GM18517 (cell line): ENCODE data around the gene KLK11.

ENCODE experiments used
- ATAC-seq: cut with Tn5 transposase; IDR thresholded peaks from one replicate; pipeline ENCODE4 v1.9.1; 2021; ENCODE audit warnings: mild to moderate bottlenecking, moderate library complexity; ENCODE audit not compliant: unreplicated experiment

KLK11 gene

GRCh38 chr19:51026554-51026831, at the start of gene KLK11:
Gene KLK11 (minus strand): TSS chr19:51026616. CDS start chr19:51025631, 985 bp downstream.
- ATAC-seq, result no peak

- ATAC-seq, result no peak
Measured at GRCh38 chr19:51075998-51076397, 49.6 kb upstream of the KLK11 start.

DNA sequence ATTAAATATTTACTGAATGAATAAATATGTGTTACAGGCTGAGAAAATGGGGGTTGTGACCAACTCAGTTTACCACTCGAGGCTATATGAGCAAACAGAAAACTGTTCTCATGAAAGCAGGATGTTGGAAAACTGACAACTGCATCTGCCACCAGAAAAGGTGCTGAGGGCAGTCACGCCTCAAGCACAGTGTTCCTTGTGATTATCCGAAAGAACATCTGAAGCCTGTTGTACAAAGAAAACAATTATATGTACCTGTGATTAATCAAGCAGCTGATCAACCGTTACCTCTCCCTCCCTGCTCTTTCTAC, 44.6 kb upstream of the KLK11 start:
- ATAC-seq, result no peak

DNA sequence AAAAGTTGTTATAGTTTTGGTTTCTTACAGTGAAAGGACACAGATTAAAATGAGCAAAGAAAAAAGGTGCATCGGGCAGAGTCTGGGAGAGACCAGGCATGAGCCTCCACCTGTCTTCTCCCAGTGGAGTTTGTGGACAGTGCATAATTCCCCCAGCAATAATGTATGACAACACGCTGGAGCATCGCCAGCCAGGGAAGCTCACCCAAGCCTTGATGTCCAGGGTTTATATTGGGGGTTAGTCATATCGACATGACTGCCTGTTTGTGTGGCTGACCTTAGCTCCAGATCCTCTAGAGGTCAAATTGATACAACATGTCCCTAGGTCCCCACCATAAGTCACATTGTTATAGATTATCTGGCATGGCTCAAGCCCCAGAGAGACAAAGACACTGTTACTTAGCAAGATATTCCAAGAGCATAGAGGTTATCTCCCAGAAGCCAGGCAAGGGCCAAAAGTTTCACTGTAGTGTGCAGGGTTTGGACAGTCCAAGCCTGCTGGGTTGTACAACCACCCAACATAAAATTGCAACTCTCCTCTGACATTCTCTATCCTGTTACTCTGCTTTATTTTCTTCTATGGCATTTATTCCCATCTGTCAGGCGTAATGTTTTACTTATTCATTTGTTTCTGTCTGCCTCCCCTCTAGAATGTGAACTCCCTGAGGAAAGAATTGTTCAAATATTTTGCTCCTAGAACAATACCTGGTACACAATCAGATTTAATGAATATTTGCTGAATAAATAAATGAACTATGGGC, 44.1 kb upstream of the KLK11 start:
- no peak for ATAC-seq

DNA sequence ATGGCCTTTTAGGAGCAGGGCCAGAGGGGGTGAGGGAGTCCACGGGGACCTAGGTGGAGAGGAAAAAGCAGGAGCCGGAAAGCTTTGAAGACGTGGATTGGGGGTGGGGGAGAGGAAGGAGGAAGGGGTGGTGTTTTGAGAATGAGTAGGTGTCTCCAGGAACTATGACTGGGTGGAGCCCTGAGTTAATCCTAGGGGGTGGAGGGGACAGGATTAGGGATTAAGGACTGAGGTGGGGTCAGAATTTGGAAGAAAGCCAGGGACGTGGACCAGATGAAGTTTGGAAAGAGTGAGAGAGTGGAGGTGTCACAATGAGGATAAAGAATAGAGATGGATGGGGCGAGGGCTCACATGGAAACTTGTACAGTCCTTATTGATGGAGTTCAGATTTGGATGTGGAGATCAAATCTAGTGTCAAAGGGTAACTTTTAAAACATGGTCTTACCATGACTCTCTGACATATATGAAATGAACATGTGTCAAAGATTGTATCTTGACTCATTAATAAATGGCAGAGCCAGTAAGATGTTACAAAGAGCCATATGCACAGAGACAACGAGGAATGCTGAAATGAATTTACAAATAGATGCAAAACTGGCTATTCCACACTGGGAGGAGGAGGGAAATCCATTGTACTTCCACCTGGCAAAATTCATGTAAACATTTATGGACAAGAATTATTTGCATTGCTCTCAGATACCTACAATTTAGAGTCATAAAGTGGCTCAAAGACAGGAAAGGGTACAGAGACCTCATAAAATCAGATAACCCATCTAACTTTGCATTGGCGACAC, 40.2 kb upstream of the KLK11 start:
- ATAC-seq, result no peak

DNA sequence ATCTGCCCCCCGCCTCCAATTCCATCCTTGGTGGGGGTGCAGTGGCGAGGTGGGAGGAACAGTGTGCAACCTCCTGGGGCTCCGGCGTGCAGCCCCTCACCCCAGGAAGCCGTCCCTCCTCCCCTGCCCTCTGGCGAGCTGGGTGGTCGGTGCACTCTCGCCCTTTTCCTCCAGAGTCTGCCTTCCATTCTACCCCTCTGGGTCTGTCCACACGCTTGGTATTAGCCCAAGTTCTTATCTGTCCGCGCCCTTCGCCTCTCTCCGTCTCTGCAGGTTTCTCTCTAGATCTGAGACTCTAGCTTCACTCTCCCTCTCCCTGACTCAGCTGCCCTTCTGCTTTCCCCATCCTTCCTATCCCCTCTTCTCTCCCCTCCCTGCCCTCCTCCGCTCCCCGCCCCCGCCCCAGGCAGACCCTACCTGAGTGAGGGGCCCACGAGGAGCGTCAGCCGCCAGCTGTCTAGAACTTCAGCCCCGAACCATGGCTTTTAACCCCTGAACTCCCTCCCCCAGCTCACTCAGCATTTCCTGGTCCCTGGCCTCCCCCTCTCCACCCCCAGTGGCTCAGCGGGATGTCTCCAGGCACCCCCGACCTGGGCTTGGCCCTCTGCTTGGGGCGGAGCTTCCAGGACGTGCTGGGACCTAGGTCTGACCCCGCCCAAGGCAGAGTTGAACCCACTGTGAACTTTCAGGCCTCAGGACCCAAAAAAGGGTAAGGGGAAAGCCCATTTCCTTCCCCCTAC, 39.0 kb upstream of the KLK11 start:
- ATAC-seq, result no peak

GRCh38 chr19:51064534-51065220, 38.3 kb upstream of the KLK11 start, which contains the start of gene KLK13:
Gene KLK13 (minus strand): TSS chr19:51065092. CDS start chr19:51065067, 25 bp downstream.
- no peak for ATAC-seq

- ATAC-seq, result no peak
Measured at GRCh38 chr19:51063664-51064063, 37.2 kb upstream of the KLK11 start.

GRCh38 chr19:51060973-51061372, 34.6 kb upstream of the KLK11 start:
- ATAC-seq, result no peak

DNA sequence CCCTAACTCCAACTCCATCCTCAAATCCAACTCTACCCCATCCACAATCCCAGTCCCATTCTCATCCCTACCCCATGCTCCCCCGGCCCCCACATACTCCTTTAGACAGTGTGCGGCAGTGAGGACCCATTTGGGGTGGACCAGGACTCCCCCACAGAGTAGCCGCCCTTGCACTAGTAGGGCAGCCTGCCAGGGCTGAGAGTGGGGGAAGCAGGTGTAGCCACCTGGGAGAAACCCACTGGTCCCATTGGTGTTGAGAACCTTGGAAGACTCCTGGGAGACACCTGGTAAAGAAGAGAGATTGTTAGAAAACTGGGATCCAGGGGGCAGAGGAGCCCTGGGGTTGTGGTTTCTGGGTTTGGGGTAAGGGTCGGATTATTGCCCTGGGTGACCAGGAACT, 33.9 kb upstream of the KLK11 start:
- no peak for ATAC-seq

DNA sequence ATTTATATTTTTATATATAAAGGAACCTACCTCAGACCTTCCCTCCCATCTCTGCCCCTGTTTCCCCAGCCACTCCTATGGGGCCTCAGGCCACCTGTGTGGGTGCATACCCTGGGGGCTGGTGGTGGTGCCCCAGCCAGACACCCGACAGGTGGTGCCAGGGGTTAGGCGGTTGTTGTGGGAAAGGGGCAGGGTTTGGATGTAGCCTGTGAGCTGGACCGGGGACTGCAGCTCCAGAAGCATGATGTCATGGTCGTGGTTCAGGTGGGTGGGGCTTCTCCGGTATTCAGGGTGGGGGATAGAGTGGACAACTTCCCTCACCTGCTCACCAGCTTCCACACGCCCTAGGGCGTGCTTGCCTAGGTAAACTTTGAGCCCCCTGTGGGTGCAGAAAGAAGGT, 33.3 kb upstream of the KLK11 start:
- ATAC-seq, result no peak

DNA sequence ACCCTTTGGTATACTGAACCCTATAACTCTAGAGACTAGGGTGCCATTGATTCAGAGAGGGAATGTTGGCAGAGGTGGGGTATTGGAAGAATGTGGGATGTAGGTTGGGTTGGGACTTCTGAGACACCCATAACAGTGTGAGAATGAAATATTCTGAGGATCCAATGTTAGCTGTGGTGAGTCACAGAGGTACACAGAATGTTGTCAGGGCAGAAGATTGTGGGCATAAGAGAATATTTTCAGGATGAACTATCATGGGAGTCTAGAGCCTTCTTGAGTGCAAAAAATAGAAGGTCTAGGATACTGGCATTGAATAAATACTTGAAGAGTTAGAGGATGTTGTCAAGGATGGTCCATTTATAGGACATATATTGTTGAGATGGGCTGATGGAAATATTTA, 29.4 kb upstream of the KLK11 start:
- no peak for ATAC-seq

GRCh38 chr19:51047031-51047335, 20.6 kb upstream of the KLK11 start:
- ATAC-seq, result no peak

DNA sequence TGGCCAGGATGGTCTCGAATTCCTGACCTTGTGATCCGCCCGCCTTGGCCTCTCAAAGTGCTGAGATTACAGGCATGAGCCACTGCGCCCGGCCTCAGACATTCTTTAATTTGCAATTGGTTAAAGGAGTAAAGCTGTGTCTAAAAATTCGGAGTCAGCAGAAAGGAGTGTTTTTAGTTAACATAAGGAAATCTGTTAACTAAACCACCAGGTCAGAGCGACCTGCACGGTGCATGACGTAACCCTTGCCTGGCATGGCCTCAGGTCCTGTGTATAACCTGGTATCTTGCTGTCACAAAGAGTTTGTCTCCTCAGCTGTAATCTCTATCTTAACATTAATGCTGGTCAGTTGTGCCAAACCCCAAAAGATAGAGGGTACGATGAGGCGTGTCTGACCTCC, 17.9 kb upstream of the KLK11 start:
- no peak for ATAC-seq

DNA sequence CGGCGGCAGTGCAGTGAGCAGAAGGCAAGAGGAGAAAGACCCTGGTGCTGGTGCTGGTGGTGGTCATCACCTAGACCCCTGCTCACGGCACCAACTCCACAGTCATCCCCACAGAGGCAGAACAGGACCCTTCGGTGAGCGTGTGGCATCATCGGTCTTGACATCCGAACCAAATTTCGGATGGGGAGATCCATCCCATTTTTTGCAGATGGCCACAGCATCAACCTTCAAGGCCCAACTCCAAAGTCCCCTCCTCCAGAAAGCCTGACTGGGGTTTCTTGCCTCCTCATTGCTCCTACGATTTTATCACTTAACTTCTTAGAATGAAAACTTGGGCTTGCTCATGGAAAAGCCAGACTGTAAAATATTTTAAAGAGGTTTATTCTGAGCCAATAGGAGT, 17.1 kb upstream of the KLK11 start:
- no peak for ATAC-seq

- no peak for ATAC-seq
Measured at GRCh38 chr19:51040151-51040550, 13.7 kb upstream of the KLK11 start.

GRCh38 chr19:51036519-51036918, 10.1 kb upstream of the KLK11 start:
- ATAC-seq, result no peak

DNA sequence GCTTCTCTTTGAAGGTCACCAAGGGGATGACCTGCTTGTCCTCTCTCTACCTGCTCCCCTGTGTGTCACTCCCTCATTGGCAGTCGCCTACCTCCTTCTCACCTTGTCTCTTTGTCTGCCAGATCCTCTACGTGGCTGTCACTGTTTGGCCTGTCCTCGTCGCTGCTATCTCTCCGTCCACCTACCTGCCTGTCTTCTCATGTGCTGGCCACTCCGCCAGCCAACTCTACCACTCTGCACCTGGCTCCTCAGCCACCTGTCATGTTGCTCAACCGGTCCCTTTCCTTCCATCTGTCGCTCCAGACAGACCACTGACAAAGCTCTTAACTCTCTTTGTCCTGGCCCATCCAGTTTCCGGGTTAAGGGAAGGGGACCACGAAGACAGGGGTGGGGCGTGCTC, 8.3 kb upstream of the KLK11 start, which contains the start of gene KLK12:
KLK12 (minus strand) TSS at position 299 of the 400 bp plus-strand sequence. CDS start 381 bp downstream, outside the sequence.
- no peak for ATAC-seq

- ATAC-seq, result no peak
Measured at GRCh38 chr19:51031880-51032225, 5.4 kb upstream of the KLK11 start.

DNA sequence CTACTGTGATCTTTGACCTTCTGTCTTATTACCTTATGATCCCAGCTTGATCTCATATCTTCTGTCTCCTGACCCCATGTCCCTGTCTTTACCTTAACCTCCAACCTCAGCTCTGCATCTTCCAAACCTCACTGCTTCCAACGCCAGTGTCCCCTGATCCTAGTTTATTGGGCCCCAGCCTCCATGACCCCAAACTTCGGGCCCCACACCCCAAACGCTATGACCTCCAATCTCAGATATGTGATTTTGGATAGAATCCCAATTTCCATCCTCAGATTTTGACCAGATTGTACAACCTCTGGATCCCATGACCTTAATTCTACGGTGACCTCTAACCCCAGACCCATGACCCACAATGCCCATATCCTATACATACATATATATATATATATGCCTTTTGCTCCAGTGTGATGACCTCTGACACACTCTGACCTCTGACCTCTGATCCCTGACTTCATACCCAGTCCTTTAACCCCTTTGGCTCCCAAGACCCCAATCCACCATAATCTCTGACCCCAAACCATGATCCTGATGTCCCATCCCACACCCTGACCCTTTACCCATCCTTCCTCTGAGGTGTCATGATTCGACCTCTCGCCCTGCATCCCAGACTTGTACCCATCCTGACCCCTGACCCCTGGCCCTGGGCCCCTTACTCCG, 4.9 kb upstream of the KLK11 start:
- no peak for ATAC-seq

DNA sequence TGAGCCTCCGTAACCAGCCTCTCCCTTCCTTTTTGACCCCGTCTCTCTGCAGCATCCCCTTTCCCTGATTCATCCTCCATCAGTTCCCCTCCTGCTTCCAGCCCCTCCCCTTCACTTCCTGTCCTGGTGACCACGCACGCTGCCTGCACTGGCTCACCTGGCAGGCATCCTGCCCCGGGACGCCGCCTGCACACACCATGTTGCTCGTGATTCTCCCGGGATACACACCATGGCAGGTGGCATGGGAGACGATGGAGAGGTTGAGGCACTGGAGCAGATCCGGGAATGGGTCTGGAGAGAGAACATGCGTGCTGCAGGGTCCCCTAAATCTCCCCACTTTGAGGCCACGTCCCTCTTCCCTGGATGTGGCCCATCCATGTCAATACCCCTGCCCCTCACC, 4.2 kb upstream of the KLK11 start:
- ATAC-seq, result no peak
